GM19468 (cell line): ENCODE measurements around the gene LIM2.
"Not testable (repeated sequence)": the region's sequence is repeated elsewhere in the genome, so short reads cannot be mapped to it uniquely, and the experiment has no call there.

Source experiments
- ATAC-seq: cut with Tn5 transposase; IDR thresholded peaks from one replicate; pipeline ENCODE4 v1.9.1; 2021; ENCODE audit warnings: mild to moderate bottlenecking, moderate library complexity, moderate number of reproducible peaks; ENCODE audit not compliant: unreplicated experiment; ENCODE audit errors: extremely low read depth

LIM2 gene

DNA sequence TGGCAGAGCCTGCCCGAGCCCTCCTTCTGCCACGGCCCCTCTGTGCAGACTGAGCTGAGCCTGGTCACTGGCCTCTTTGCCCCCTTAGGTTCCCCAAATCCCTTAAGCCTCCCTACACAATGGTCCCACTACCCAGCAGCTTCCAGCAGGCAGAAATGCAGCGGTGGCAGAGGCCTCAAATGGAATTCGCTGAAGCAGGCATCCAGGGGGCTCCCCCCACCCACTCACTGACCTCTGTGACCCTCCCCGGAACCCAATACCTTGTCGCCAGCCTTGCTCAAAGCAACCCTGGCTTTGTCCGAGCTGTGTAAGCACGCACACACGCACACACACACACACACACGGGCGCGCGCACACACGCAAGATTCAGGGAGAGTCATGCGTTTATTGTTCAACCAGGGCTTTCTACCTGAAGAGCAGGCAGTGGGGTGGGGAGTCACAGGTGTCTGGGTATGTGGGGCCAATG lies at the start of gene LIM2:
LIM2 (minus strand) TSS at position 51 of the 466 bp plus-strand sequence. CDS start 531 bp downstream, outside the sequence.
- ATAC-seq: no peak

DNA sequence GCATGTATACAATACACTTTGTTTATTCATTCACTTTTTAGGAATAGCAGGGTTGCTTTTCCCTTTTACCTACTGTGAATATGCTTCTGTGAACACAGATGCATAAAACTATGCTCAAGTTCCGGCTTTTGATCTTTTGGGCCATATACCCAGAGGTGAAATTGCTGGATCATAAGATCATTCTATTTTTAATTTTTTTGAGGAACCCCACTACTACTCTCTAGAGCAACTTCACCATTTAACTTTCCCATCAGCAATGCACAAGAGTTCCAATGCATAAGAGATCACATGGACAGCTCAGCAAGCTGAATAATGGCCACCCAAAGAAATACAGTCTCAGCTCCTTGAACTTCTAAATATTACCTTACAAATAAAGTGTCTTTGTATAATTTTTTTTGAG lies 46.7 kb upstream of the LIM2 start:
- no peak for ATAC-seq

GRCh38 chr19:51433043-51433442 lies 45.3 kb upstream of the LIM2 start:
- ATAC-seq: no peak

DNA sequence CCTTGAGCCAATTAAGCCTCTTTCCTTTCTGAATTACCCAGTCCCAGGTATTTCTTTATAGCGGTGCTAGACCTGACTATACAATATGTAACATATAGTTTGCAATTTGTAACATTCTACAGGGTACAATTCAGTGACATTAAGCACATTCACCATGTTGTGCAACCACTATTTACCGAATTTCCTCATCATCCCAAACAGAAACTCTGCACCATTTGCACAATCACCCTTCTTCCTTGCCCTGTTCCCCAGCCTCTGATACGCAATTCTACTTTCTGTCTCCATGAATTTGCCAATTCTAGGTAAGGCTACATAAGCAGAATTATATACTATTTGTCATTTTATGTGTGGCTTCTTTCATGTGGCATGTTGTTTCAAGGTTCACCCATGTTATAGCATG lies 43.4 kb upstream of the LIM2 start:
- ATAC-seq: no peak

- no peak for ATAC-seq
Observed at GRCh38 chr19:51430221-51430620, 42.4 kb upstream of the LIM2 start.

DNA sequence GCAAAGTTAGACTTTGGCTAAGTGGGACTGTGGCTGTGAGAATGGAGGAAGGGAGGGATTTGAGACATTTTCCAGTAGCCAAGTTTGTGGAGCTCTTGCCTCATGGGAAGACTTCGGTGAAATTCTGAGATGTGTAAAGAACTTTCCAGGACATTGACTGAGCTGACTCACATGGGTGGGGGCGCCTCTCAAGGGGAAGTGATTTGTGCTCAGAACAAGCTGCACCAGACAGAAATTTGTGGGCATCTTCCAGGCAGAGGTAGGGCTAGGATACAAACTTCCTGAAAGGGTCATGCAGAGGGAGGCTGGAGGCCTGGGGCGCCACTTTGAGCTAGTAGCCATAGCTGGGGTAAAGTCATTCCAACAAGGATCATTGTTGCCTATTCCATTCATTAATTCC lies 39.4 kb upstream of the LIM2 start:
- no peak for ATAC-seq

- no peak for ATAC-seq
Observed at GRCh38 chr19:51422053-51422448, 34.3 kb upstream of the LIM2 start.

DNA sequence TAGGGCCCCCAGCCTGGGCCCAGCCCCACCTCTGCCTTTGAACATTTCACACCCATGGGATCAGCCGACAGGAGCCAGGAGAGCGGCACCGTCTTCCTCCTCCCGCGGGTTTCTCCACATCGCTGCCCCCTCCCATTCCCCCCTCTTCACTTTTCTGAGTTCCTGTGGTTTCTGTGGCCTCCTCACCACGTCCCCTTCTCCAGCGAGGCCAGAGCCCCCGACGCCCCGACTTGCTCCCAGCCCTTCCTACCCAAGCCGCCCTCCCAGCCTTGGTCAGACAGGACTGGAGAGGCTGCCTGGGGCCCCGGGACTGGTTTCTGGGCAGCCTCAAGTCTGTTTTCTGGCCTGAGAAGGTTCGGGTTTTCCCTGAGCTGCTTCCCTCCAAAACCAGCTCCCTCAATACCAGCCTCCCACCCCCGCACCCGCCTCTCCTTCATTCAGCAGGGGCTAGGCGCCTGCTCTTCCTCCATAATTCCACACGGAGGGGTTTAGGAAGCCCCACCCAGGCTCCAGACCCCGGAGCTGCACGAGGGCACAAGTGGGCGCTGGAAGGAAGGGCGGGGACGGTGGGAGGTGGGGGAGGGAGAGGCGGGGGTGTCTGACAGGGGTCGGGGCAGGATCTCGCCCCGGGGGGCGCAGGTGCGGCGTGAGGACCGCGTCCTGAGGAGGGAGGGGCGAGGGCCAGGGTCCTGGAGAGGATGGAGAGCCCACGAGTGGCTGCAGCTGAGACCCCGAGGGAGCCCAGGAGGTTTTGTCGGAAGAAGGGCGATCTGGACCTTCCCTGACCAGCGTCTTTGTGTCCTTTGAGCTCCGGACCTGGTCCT lies 33.7 kb upstream of the LIM2 start:
- no peak for ATAC-seq

DNA sequence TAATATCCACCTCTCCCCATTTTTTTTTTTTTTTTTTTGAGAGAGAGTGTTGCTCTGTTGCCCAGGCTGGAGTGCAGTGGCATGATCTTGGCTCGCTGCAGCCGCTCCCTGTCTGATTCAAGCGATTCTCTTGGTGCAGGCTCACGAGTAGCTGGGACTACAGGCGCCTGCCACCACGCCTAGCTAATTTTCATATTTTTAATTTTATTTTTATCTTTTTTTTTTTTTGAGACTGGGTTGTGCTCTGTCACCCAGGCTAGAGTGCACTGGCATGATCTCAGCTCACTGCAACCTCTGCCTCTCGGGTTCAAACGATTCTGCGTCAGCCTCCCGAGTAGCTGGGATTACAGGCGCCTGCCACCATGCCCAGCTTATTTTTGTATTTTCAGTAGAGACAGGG lies 32.7 kb upstream of the LIM2 start:
- ATAC-seq: not testable (repeated sequence)

GRCh38 chr19:51418707-51419106 lies 30.9 kb upstream of the LIM2 start:
- ATAC-seq: no peak

GRCh38 chr19:51417810-51418157 lies 30.0 kb upstream of the LIM2 start:
- no peak for ATAC-seq

DNA sequence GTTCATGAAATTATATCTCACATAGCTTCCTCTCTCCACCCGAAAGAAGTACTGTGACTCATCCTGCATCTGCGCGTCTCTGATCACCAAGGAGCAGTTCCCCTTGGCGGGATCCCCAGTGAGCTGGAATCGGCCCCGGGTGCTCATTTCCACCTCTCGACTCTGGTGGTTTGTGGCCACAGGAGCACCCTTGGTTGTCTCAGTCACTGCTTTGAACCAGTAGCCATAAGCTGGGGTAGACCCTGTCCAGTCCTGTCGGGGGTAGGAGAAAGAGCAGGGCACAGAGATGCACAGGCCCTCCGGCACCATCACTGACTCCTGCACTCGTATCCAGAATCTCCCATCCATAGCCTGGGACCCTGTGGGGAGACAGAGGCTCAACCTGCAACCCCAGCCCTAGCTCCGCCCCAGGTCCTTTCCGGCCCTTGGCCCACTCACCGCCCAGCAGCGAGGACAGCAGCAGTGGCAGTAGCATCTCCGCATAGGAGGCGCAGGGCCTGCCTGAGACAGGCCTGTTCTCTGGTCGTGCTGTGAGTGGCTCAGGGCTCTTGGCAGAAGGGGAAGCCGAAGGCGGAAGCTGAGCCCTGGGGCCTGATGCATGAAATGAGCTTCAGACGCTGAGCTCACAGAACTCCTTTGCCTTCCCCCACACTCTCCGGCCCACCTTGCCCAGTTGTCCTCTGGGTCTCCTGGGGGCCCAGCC lies 29.5 kb upstream of the LIM2 start, which contains the start of gene SIGLEC10:
SIGLEC10 (minus strand) TSS at position 536 of the 703 bp plus-strand sequence; CDS start at position 475, 61 bp downstream.
- peak; percentile 26 for ATAC-seq

DNA sequence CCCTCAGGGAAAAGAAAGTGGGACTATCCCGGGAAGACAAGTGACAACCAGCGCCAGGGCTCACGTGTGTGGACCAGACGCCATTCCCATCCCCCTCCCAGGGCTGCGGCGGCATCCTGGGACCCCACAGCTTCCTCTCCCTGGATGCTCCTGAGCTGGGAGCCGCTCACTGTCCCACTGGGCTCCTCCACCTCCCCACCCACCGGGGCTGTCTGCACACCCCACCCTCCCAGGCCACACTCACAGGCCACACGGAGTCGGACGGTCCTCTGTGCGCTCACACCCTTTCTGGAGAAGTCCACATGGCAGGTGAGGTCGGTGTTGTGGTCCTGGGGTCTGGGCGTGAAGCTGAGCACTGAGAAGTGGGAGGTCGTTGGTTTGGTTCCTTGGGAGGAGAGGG lies 28.6 kb upstream of the LIM2 start:
- ATAC-seq: not testable (repeated sequence)

GRCh38 chr19:51415187-51415586 lies 27.4 kb upstream of the LIM2 start:
- no peak for ATAC-seq

- ATAC-seq: no peak
Observed at GRCh38 chr19:51410950-51411748, 23.4 kb upstream of the LIM2 start.

DNA sequence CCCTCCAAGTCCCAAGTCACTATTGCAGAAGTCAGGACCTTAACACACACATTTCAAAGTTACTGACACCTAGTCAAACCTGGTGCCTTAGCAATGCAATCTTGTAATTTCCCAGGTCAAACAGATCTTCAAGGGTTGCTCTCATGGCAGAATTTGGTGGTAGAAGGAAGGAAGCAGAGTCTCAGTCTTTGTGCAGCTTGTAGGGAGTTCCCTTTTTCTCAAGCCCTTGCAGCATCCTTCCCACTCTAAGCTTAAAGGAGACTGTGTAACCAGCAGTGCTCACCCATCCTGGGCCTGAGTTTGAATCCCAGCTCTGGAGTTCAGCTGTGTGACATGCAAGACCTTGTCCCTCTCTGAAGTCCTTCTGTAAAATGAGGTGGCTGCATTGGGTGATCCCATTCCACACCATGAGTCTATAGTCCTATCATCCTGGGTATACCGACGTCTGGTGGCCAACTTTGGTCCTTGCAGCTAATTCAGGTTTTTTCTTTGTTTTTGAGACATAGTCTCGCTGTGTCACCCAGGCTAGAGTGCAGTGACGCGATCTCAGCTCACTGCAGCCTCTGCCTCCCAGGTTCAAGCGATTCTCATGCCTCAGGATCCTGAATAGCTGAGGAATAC lies 19.8 kb upstream of the LIM2 start:
- no peak for ATAC-seq

- ATAC-seq: no peak
Observed at GRCh38 chr19:51402117-51402516, 14.3 kb upstream of the LIM2 start.

DNA sequence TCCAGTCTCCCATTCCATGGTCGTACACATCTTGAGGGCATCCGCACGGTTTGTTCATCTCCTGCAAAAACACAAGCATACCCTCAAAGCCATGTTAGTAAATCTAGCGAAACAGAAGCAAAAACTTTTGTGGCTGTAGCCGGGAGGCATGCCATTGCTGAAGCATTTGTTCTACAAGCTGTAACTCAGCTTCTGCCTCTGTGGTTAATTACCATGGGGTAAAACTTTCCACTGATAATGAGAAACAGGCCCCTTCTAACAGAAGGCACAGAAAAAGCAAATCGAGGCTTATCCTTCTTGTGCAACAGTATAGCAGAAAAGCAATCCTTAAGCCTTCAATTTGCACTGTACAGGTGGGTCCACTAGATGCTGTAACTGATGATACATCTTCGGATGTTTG lies 12.2 kb upstream of the LIM2 start:
- ATAC-seq: not testable (repeated sequence)

DNA sequence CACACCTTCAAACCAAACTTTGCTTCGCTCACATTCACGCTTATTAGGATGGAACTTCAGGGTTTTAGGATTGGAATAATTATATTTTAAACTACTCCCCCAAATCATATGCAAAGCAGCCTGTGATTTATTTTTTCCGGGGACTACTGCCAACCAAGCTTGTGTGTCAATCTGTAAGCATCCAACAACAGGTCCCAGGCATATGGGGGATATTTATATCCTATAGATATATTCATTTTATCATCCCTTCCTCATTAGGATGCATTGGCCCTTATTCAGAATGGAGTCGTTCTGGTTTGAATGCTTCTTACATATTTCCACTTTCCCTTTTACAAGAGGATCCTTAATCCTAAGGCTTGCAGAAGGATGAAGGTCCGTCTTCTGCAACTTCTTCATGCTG lies 11.5 kb upstream of the LIM2 start:
- no peak for ATAC-seq

- ATAC-seq: no peak
Observed at GRCh38 chr19:51398096-51398704, 10.4 kb upstream of the LIM2 start.
